Upper lobe of left lung (tissue), 4 donors: Measurements from ENCODE around the gene ZC3H4.

Experiments
- CTCF ChIP-seq, 6 experiments: fragments of 450-650 bp in 4 of 6; fragments of 200-600 bp in 2 of 6; sonication (generic) in 2 of 6; IDR thresholded peaks; one replicate each; pipeline ENCODE4 v1.5.1; 2016 to 2019; ENCODE audit warnings: antibody characterized with exemption in 6 of 6
- POLR2A ChIP-seq, 4 donors: fragments of 450-650 bp; IDR thresholded peaks; one replicate each; pipeline ENCODE4 v1.5.1; 2016 to 2017; ENCODE audit warnings: antibody characterized with exemption in 4 of 4, mild to moderate bottlenecking in 2 of 4

GRCh38 chr19:47133021-47133471 is 19.5 kb upstream of the ZC3H4 start:
- no peak for TF ChIP-seq CTCF (IDR thresholded peaks at IDR 0.05)
- no peak for TF ChIP-seq POLR2A (IDR thresholded peaks at IDR 0.05)
